Measurements from ENCODE around the gene MAP2K3. TPM values are rescaled to one million over a fixed set of nuclear protein-coding genes. Genes with fewer than 3 reads are reported as not detected.

MAP2K3 gene
- total RNA-seq, 1 donor from 2014 or later: 29.2 TPM

DNA sequence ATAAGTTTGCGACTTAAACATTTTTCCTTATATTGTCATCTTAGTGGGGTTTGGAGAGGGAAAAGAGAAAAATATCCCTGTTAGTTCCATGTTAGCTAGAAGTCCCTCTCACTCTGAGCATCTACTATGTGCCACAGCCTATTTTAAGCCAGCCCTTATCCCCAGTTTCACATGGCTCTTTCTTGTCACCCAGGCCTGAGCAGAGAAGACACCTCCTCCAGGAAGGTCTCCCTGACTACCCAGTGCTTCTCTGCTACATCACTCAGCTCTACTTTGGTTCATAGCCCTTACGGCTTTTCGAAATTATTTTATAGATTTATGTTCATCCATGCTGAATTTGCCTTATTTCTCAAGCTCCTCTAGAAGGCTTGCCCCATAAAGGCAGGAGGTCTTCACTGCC, 7.2 kb upstream of the MAP2K3 start:
- Histone ChIP-seq H3K36me3 (ENCODE audit: control insufficient read depth, insufficient read depth, low read length) (no peaks in the 10 kb centered on the region), H3K27me3 (ENCODE audit: control insufficient read depth, insufficient read depth, low read length) (no peaks in the 10 kb centered on the region), H3K4me3 (ENCODE audit: low read depth, low read length) (no peak overlapping the region)
- TF ChIP-seq, protein P1, sequence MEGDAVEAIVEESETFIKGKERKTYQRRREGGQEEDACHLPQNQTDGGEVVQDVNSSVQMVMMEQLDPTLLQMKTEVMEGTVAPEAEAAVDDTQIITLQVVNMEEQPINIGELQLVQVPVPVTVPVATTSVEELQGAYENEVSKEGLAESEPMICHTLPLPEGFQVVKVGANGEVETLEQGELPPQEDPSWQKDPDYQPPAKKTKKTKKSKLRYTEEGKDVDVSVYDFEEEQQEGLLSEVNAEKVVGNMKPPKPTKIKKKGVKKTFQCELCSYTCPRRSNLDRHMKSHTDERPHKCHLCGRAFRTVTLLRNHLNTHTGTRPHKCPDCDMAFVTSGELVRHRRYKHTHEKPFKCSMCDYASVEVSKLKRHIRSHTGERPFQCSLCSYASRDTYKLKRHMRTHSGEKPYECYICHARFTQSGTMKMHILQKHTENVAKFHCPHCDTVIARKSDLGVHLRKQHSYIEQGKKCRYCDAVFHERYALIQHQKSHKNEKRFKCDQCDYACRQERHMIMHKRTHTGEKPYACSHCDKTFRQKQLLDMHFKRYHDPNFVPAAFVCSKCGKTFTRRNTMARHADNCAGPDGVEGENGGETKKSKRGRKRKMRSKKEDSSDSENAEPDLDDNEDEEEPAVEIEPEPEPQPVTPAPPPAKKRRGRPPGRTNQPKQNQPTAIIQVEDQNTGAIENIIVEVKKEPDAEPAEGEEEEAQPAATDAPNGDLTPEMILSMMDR (IDR thresholded peaks at IDR 0.05; ENCODE audit: insufficient read depth, low read length, poor library complexity, severe bottlenecking): no peak
- DNase-seq (ENCODE audit: low read depth): no peak

- DNase-seq (ENCODE audit: low read depth): no peak
- TF ChIP-seq, protein P1 (IDR thresholded peaks at IDR 0.05; ENCODE audit: insufficient read depth, low read length, poor library complexity, severe bottlenecking): no peak
- Histone ChIP-seq H3K36me3 (ENCODE audit: control insufficient read depth, insufficient read depth, low read length) (no peaks in the 10 kb centered on the region), H3K27me3 (ENCODE audit: control insufficient read depth, insufficient read depth, low read length) (no peaks in the 10 kb centered on the region), H3K4me3 (ENCODE audit: low read depth, low read length) (no peak overlapping the region)
Observed at GRCh38 chr17:21278450-21279197, 5.9 kb upstream of the MAP2K3 start.

DNA sequence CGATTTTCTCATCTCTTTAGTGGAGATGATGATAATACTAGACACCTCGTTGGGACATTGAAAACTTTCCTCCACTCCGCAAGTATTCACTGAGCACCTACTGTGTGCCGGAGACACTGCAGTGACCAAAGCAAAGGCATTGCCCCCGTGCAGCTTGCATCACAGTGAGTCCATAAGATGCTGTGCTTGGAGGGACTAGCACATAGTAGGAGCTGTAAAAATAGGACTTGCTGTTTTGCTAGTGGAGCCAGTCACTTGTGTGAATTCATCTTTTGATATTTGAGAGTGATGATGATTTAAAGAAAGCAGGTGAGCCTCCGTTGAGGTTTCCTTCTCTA, 5.3 kb upstream of the MAP2K3 start:
- TF ChIP-seq, protein P1 (IDR thresholded peaks at IDR 0.05; ENCODE audit: insufficient read depth, low read length, poor library complexity, severe bottlenecking): no peak
- DNase-seq (ENCODE audit: low read depth): no peak
- H3K36me3 ChIP-seq (ENCODE audit: control insufficient read depth, insufficient read depth, low read length): no peaks in the 10 kb centered on the region
- H3K4me3 ChIP-seq (ENCODE audit: low read depth, low read length): no peak overlapping the region
- H3K27me3 ChIP-seq (ENCODE audit: control insufficient read depth, insufficient read depth, low read length): no peaks in the 10 kb centered on the region

GRCh38 chr17:21279582-21279981, 4.9 kb upstream of the MAP2K3 start:
- TF ChIP-seq, protein P1 (IDR thresholded peaks at IDR 0.05; ENCODE audit: insufficient read depth, low read length, poor library complexity, severe bottlenecking): no peak
- Histone ChIP-seq H3K27me3 (ENCODE audit: control insufficient read depth, insufficient read depth, low read length) (no peaks in the 10 kb centered on the region), H3K4me3 (ENCODE audit: low read depth, low read length) (no peak overlapping the region), H3K36me3 (ENCODE audit: control insufficient read depth, insufficient read depth, low read length) (no peaks in the 10 kb centered on the region)
- DNase-seq (ENCODE audit: low read depth): no peak

GRCh38 chr17:21280081-21280518, 4.4 kb upstream of the MAP2K3 start:
- H3K4me3 ChIP-seq (ENCODE audit: low read depth, low read length): no peak overlapping the region
- TF ChIP-seq, protein P1 (IDR thresholded peaks at IDR 0.05; ENCODE audit: insufficient read depth, low read length, poor library complexity, severe bottlenecking): peak; percentile 100
- no peaks in the 10 kb centered on the region for H3K27me3 ChIP-seq (ENCODE audit: control insufficient read depth, insufficient read depth, low read length)
- DNase-seq (ENCODE audit: low read depth): no peak
- no peaks in the 10 kb centered on the region for H3K36me3 ChIP-seq (ENCODE audit: control insufficient read depth, insufficient read depth, low read length)

GRCh38 chr17:21282231-21282630, 2.3 kb upstream of the MAP2K3 start:
- Histone ChIP-seq H3K27me3 (ENCODE audit: control insufficient read depth, insufficient read depth, low read length) (no peaks in the 10 kb centered on the region), H3K36me3 (ENCODE audit: control insufficient read depth, insufficient read depth, low read length) (no peaks in the 10 kb centered on the region), H3K4me3 (ENCODE audit: low read depth, low read length) (no peak overlapping the region)
- TF ChIP-seq, protein P1 (IDR thresholded peaks at IDR 0.05; ENCODE audit: insufficient read depth, low read length, poor library complexity, severe bottlenecking): no peak
- DNase-seq (ENCODE audit: low read depth): peak; percentile 86

Measured in kidney epithelial cell (primary cell).